Measurements from ENCODE around the gene CD46.
A peak's percentile ranks its signal among the peaks of the same experiment; 100 is the strongest.

The CD46 gene

DNA sequence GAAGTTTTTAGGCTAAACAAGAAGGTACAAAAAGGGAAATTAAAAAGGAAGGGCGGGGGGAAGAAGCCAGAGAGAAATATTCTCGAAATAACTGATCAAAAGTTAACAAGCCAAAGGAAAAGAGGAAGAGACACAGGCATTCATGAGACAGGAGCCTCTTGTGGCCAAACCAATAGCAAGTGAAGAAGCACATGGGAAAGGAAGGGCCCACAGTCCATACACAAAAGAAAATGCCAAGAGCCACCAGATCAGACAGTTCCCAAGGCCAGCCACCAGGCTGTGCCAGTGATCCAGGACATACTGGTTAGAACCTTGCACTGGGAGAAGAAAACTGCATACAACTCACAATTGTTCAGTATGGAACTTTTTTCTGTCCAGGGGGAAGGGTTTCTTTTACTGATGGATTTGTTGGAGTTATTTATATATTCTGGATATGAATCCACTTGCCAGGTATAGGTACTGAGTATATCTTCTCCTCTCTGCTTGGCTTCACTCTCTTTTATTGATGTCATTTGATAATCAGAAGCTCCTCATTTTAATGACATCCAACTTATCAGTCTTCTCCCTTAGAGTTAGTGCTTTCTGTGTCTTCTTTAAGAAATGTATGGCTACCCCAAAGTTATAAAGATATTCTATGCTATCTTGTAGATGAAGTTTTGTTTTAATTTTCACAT, 76.8 kb downstream of the CD46 start:
- peak; percentile 67 for DNase-seq (ENCODE audit: low spot score)

- DNase-seq (ENCODE audit: low spot score), result no peak
Measured at GRCh38 chr1:207829576-207829975, 77.7 kb downstream of the CD46 start.

DNA sequence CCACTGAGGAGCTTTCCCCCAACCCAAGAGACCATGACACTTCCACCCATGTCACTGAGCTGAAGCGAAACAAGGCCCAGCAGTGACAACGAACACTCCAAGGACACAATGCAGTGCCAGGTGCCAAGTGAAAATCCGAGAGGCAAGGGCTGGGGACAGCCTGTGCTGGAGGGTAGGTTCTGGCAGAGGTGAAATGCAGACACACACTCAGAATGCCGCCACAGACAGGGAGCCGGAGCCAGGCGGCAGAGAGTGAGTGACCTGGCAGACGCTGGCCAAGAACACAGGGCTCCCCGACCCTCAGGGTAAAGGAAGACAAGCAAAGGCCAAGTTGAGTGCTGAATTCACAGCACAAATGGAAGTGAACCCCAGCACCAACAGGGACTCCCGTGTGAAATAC, 78.9 kb downstream of the CD46 start:
- no peak for DNase-seq (ENCODE audit: low spot score)

DNA sequence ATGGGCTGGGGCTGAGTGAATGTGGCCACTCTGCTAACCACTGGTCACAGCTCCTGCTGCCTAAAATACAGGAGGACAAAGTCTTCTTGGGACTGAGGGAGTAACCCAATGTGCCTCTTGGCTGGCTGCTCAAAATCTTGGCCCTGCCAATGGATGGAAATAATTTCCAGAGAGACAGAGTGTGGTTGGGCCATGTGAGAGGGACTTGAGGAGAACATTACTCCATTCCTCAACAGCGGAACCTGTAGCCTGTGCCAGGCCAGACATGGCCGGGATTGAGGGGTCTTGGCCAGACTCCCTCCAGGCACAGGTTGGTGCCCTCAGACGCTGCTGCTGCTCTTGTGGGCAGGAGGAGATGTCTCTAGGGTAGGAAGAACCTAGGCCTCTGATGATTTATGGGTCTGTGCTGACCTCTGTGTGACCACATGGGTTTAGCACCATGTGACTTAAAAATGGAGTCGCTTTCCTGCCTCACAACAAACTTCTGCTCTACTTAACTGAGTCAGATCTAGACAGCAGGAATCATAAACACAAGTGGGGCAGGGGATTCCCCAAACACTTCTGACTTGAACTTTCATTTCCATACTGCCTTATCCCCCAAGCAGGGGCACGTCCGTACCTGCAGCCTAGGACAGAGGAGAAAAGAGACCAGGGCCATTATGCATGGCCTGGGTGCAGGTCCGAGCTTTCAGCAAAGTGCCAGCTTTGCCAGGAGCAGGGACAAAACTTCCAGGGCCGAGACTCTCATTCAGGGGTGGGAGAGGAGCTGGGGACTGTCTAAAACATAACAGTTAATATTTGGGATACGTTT, 79.9 kb downstream of the CD46 start:
- no peak for DNase-seq (ENCODE audit: low spot score)

GRCh38 chr1:207832796-207833195, 80.9 kb downstream of the CD46 start:
- no peak for DNase-seq (ENCODE audit: low spot score)

DNA sequence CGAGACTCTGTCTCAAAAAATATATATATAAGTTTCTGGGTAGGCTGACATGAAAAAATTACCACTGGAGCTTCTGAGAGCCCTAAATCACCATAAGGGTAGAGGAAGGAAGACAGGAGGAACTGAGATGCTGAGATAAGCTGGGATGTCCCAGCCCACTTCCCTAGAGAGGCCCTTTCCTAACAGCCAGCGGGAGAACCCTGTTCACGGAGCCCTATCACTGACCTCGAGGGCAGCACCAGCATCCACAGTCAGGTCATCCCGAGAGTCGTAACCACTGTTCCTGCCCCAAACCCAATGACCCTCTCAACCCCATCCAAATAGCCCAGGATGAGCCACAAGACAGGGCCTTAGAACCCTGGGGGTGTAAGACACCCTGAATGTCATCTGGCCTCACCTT, 81.5 kb downstream of the CD46 start:
- DNase-seq (ENCODE audit: low spot score), result no peak

- DNase-seq (ENCODE audit: low spot score), result no peak
Measured at GRCh38 chr1:207833956-207834660, 82.3 kb downstream of the CD46 start.

DNA sequence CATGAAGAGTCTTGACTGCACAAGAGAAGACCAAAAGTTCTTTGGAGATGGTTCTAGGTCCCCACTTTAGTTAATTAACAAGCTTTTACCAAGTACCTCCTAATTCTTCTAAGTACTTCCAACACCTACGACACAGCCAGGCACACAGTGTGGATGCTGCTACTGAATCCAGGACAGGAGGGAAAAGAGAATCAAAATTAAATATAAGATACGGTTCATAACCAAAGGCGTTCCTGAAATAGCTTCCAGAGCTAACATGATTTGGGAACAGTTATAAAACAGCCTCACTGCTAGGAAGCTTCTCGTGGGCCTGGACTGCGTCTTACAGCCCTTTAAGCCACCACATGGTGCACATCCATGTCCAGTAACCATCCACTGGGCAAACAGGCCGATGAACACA, 84.1 kb downstream of the CD46 start:
- DNase-seq (ENCODE audit: low spot score), result no peak

- DNase-seq (ENCODE audit: low spot score), result no peak
Measured at GRCh38 chr1:207836591-207837347, 84.9 kb downstream of the CD46 start.

DNA sequence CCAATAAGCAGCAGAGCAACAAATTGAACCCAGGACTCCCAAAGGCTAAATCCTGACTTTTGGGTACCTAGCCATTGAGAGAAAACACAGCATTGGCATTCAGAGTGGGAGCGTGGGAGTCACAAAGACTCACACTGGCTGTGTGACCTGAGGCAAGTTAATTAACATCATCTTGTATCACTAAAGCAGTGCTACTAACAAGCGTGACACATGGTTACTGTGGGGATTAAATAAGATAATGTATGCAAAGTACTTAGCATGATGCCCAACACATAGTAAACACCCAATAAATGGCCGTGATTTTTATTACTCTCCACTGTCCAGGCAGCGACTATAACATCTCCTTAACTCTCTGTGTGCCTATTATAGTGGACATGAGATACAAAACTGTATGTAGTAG, 85.8 kb downstream of the CD46 start:
- no peak for DNase-seq (ENCODE audit: low spot score)

GRCh38 chr1:207838156-207839082, 86.6 kb downstream of the CD46 start:
- no peak for DNase-seq (ENCODE audit: low spot score)

- no peak for DNase-seq (ENCODE audit: low spot score)
Measured at GRCh38 chr1:207839083-207839413, 87.2 kb downstream of the CD46 start.

- no peak for DNase-seq (ENCODE audit: low spot score)
Measured at GRCh38 chr1:207840380-207840779, 88.5 kb downstream of the CD46 start.

DNA sequence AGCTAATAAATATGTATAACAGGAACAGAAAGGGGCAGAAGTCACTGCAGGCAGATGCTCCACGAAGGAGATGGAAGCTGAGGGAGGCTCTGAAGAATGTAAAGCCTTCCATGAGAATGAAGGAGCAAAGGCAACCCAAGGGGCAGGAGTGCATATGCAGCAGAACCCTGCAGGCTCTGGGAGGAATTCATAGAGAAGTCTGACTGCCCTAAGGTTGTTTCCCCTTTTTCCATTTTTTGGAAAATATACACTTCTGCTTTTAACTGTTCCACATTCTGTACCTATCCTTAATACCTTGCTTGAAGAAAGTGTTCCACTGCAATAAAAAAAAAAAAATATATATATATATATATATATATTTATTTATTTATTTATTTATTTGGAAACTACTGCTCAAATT, 89.4 kb downstream of the CD46 start:
- DNase-seq (ENCODE audit: low spot score), result no peak

DNA sequence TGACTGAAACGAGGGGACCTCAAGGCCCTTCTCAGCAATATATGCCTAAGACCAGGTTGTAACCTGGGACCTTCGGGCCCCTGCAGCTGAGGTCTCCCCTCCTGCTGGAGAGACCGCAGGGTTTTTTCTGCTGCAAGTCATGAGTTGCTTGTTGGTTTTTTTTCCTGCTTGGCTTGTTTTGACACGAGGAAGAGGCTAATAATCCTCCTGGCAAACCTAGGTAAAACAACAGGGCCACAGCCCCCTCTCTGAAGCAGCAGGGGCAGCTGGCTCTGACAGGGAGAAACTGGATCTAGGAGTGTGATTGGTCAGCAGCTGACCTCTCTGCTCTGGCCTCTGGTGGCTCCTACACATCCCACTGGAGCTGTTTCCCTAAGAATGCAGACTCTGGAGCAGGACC, 90.0 kb downstream of the CD46 start:
- no peak for DNase-seq (ENCODE audit: low spot score)

GRCh38 chr1:207842506-207842905, 90.7 kb downstream of the CD46 start:
- no peak for DNase-seq (ENCODE audit: low spot score)

GRCh38 chr1:207844371-207844770, 92.5 kb downstream of the CD46 start:
- no peak for DNase-seq (ENCODE audit: low spot score)

Measured in ecto neural progenitor cell (in vitro differentiated cells).